Measurements from ENCODE around the gene MTAP.

DNA sequence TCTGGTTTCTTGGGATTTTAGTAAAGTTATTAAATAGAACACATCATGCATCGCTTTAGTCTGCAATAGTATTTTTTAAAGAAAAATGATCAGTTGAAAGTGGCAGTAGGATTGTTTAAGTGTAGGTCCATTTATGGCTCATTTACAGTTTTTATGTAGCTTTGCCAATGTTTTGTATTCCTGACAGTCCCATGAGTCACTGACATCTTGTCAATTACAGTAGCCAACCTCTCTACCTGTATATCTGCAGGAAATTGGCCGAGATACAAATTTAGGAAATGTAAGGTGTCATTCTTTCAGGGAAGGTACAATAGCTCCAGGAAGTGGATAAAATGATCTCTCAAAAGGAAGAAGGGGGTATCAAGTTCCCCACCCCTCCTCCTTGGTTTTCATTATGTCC is 47.7 kb upstream of the MTAP start:
- TF ChIP-seq CTCF (IDR thresholded peaks at IDR 0.05; ENCODE audit: insufficient read depth, low read length) (no peak), REST (IDR thresholded peaks at IDR 0.05; ENCODE audit: insufficient replicate concordance, low read depth) (no peak), POLR2AphosphoS5 (IDR thresholded peaks at IDR 0.05; ENCODE audit: low read depth) (no peak), GABPA (IDR thresholded peaks at IDR 0.05; ENCODE audit: low read depth) (no peak), SPI1 (IDR thresholded peaks at IDR 0.05; ENCODE audit: borderline replicate concordance, low read depth) (no peak)

Measured in HL-60 (cell line).